GM10847 (cell line): ENCODE measurements around the gene CSTPP1.

ENCODE experiments used
- POLR2A ChIP-seq: IDR thresholded peaks from 2 replicates; pipeline ENCODE4 v1.6.1; 2011; ENCODE audit not compliant: insufficient read length; ENCODE audit errors: extremely low read depth

CSTPP1 gene

GRCh38 chr11:47163898-47164297 lies 227.3 kb downstream of the CSTPP1 start:
- TF ChIP-seq POLR2A: no peak

GRCh38 chr11:47164321-47164720 lies 227.8 kb downstream of the CSTPP1 start:
- TF ChIP-seq POLR2A: no peak

- TF ChIP-seq POLR2A: no peak
These were observed 228.8 kb downstream of the CSTPP1 start for GRCh38 chr11:47165253-47165840.

- no peak for TF ChIP-seq POLR2A
These were observed 229.8 kb downstream of the CSTPP1 start for GRCh38 chr11:47166368-47166767.

- TF ChIP-seq POLR2A: no peak
These were observed 234.7 kb downstream of the CSTPP1 start for GRCh38 chr11:47171061-47171838.

GRCh38 chr11:47171856-47172255 lies 235.3 kb downstream of the CSTPP1 start:
- TF ChIP-seq POLR2A: no peak

- no peak for TF ChIP-seq POLR2A
These were observed 236.3 kb downstream of the CSTPP1 start for GRCh38 chr11:47172740-47173336.

- no peak for TF ChIP-seq POLR2A
These were observed 239.3 kb downstream of the CSTPP1 start for GRCh38 chr11:47175746-47176327.

- peak; percentile 45 for TF ChIP-seq POLR2A
These were observed 240.0 kb downstream of the CSTPP1 start, which contains the start of gene ARFGAP2 for GRCh38 chr11:47176328-47177228. Gene ARFGAP2 (minus strand): TSS chr11:47176879. CDS start chr11:47176853, 26 bp downstream.

GRCh38 chr11:47177229-47177845 lies 240.8 kb downstream of the CSTPP1 start:
- no peak for TF ChIP-seq POLR2A

GRCh38 chr11:47177846-47178245 lies 241.3 kb downstream of the CSTPP1 start:
- TF ChIP-seq POLR2A: no peak

- no peak for TF ChIP-seq POLR2A
These were observed 241.8 kb downstream of the CSTPP1 start for GRCh38 chr11:47178316-47178715.

GRCh38 chr11:47178737-47179654 lies 242.4 kb downstream of the CSTPP1 start:
- TF ChIP-seq POLR2A: no peak
